ENCODE measurements around the gene MPC1L. TPM values are rescaled to one million over a fixed set of nuclear protein-coding genes. Genes with fewer than 3 reads are reported as not detected.

The MPC1L gene
- total RNA-seq, 6 experiments from 2014 or later = not detected

- Mint-ChIP-seq H3K9me3 (no peaks in the 10 kb centered on the region), H3K4me1 (ENCODE audit: low read depth) (no peaks in the 10 kb centered on the region; the same call in 1 of the 2 replicates), H3K36me3 (ENCODE audit: low read depth) (peaks cover 10% of the 10 kb centered on the region), H3K4me3 (no peak overlapping the region), H3K27me3 (ENCODE audit: insufficient read depth) (no peaks in the 10 kb centered on the region; the same call in 1 of the 2 replicates), H3K27ac (no peak overlapping the region)
- TF ChIP-seq, protein P1, sequence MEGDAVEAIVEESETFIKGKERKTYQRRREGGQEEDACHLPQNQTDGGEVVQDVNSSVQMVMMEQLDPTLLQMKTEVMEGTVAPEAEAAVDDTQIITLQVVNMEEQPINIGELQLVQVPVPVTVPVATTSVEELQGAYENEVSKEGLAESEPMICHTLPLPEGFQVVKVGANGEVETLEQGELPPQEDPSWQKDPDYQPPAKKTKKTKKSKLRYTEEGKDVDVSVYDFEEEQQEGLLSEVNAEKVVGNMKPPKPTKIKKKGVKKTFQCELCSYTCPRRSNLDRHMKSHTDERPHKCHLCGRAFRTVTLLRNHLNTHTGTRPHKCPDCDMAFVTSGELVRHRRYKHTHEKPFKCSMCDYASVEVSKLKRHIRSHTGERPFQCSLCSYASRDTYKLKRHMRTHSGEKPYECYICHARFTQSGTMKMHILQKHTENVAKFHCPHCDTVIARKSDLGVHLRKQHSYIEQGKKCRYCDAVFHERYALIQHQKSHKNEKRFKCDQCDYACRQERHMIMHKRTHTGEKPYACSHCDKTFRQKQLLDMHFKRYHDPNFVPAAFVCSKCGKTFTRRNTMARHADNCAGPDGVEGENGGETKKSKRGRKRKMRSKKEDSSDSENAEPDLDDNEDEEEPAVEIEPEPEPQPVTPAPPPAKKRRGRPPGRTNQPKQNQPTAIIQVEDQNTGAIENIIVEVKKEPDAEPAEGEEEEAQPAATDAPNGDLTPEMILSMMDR (IDR thresholded peaks at IDR 0.05) = no peak
- no peak for DNase-seq
Measured at GRCh38 chrX:40663078-40663740, 40.0 kb downstream of the MPC1L start.

DNA sequence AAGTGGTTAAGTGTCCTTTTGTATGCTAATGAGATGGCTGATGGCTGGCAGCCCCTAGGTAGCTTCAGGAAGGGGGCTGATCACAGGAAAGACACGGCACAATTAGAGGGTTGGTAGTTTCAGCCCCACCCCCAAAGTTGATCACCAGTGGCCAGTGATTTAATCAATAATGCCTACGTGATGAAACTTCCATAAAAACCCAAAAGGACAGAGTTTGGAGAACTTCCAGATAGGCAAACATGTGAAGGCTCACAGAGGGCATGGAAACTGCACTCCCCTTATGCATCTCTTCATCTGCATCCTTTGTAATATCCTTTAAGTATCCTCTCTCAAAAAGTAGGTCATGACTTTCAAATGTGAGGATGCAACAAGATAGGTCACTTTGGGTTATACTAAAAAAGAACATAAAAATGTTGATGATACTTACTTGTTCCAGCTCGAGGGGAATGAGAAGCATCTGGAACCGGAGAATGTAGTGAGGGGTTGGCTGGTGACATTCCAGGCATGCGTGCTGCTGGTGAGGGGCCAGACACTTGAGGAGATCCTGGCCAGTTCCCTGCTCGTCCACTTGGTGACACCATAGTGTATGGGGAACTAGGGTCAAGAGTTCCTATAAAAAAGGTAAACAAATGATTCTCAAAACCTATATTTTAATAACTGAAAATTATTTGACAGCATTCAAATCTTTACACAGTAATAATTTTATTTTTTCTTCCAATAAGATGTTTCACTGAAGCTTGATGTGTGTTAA is 40.8 kb downstream of the MPC1L start:
- Mint-ChIP-seq H3K36me3 (ENCODE audit: low read depth) (peaks cover 10% of the 10 kb centered on the region), H3K27ac (no peak overlapping the region), H3K27me3 (ENCODE audit: insufficient read depth) (no peaks in the 10 kb centered on the region; the same call in 1 of the 2 replicates), H3K4me3 (no peak overlapping the region), H3K9me3 (no peaks in the 10 kb centered on the region), H3K4me1 (ENCODE audit: low read depth) (no peaks in the 10 kb centered on the region; the same call in 1 of the 2 replicates)
- DNase-seq = peak; percentile 42
- TF ChIP-seq, protein P1 (IDR thresholded peaks at IDR 0.05) = peak; percentile 63

GRCh38 chrX:40671126-40671525 is 47.9 kb downstream of the MPC1L start:
- TF ChIP-seq, protein P1 (IDR thresholded peaks at IDR 0.05) = no peak; the same call in 1 of the 2 replicates
- Mint-ChIP-seq H3K27ac (no peak overlapping the region; the same call in 1 of the 2 replicates), H3K36me3 (ENCODE audit: low read depth) (peaks cover 13% of the 10 kb centered on the region), H3K27me3 (ENCODE audit: insufficient read depth) (no peaks in the 10 kb centered on the region; the same call in 1 of the 2 replicates), H3K4me1 (ENCODE audit: low read depth) (no peaks in the 10 kb centered on the region), H3K9me3 (no peaks in the 10 kb centered on the region), H3K4me3 (no peak overlapping the region)
- DNase-seq = no peak

Other genes with a start within 250 kb of the MPC1L start
- gene ATP6AP2, start 42.5 kb upstream of the MPC1L start, total RNA-seq (2021; fragmentation: NEBNext Ultra II Directional; extraction: Animal tissue kit (Norgen Biotek cat#: 25700)) = 100 to 1,000 TPM; 112 to 143 (median 123) TPM
- gene CXorf38, start 24.1 kb downstream of the MPC1L start, total RNA-seq (2021; fragmentation: NEBNext Ultra II Directional; extraction: Animal tissue kit (Norgen Biotek cat#: 25700)) = 10 to 100 TPM; 10.6 to 11.6 (median 11.2) TPM
- 10 to 100 TPM; 29.0 to 40.5 (median 38.2) TPM for gene MED14, start 112.1 kb downstream of the MPC1L start, total RNA-seq (2021; fragmentation: NEBNext Ultra II Directional; extraction: Animal tissue kit (Norgen Biotek cat#: 25700))

Measured in HFFc6 (cell line).